ENCODE data around the gene CASP1.

DNA sequence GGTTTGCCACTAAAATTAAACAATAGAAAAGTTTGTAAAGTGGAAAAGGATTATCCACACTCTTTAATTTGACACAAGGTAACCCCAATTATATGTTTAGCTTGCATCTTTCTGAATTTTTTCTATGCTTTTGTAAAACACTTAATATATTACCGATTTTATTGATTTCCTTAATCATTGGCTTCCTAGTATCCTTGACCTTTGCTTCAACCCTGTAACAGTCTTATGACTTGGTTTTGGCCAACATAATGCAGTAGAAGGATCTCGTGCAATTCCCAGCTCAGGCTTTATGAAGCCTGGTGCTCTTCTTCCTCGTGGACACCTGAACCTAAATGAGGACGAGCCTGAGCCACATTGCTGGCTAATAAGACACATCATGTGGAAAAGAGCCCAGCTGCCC is 43.0 kb downstream of the CASP1 start:
- TF ChIP-seq, protein P1, sequence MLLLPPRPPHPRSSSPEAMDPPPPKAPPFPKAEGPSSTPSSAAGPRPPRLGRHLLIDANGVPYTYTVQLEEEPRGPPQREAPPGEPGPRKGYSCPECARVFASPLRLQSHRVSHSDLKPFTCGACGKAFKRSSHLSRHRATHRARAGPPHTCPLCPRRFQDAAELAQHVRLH (tag by site-specific recombination; IDR thresholded peaks at IDR 0.05): no peak
- TF ChIP-seq, protein P2, sequence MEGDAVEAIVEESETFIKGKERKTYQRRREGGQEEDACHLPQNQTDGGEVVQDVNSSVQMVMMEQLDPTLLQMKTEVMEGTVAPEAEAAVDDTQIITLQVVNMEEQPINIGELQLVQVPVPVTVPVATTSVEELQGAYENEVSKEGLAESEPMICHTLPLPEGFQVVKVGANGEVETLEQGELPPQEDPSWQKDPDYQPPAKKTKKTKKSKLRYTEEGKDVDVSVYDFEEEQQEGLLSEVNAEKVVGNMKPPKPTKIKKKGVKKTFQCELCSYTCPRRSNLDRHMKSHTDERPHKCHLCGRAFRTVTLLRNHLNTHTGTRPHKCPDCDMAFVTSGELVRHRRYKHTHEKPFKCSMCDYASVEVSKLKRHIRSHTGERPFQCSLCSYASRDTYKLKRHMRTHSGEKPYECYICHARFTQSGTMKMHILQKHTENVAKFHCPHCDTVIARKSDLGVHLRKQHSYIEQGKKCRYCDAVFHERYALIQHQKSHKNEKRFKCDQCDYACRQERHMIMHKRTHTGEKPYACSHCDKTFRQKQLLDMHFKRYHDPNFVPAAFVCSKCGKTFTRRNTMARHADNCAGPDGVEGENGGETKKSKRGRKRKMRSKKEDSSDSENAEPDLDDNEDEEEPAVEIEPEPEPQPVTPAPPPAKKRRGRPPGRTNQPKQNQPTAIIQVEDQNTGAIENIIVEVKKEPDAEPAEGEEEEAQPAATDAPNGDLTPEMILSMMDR (tag by site-specific recombination; IDR thresholded peaks at IDR 0.05): no peak
- TF ChIP-seq, protein P3, sequence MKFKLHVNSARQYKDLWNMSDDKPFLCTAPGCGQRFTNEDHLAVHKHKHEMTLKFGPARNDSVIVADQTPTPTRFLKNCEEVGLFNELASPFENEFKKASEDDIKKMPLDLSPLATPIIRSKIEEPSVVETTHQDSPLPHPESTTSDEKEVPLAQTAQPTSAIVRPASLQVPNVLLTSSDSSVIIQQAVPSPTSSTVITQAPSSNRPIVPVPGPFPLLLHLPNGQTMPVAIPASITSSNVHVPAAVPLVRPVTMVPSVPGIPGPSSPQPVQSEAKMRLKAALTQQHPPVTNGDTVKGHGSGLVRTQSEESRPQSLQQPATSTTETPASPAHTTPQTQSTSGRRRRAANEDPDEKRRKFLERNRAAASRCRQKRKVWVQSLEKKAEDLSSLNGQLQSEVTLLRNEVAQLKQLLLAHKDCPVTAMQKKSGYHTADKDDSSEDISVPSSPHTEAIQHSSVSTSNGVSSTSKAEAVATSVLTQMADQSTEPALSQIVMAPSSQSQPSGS (tag by site-specific recombination; IDR thresholded peaks at IDR 0.05; ENCODE audit: low read depth): no peak
- TF ChIP-seq YY2 (tag by site-specific recombination; IDR thresholded peaks at IDR 0.05) (no peak), ZNF140 (tag by site-specific recombination; IDR thresholded peaks at IDR 0.05) (no peak), KLF8 (tag by site-specific recombination; IDR thresholded peaks at IDR 0.05) (no peak), BCL11A (tag by site-specific recombination; IDR thresholded peaks at IDR 0.05; ENCODE audit: low read depth) (no peak), ZNF510 (tag by site-specific recombination; IDR thresholded peaks at IDR 0.05; ENCODE audit: insufficient replicate concordance) (no peak), GLI4 (tag by site-specific recombination; IDR thresholded peaks at IDR 0.05) (no peak), TCF7L2 (IDR thresholded peaks at IDR 0.05; ENCODE audit: borderline replicate concordance, low read depth, low read length) (no peak), RBAK (tag by site-specific recombination; IDR thresholded peaks at IDR 0.05) (no peak)
- TF ChIP-seq, protein P4, sequence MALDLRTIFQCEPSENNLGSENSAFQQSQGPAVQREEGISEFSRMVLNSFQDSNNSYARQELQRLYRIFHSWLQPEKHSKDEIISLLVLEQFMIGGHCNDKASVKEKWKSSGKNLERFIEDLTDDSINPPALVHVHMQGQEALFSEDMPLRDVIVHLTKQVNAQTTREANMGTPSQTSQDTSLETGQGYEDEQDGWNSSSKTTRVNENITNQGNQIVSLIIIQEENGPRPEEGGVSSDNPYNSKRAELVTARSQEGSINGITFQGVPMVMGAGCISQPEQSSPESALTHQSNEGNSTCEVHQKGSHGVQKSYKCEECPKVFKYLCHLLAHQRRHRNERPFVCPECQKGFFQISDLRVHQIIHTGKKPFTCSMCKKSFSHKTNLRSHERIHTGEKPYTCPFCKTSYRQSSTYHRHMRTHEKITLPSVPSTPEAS (tag by site-specific recombination; IDR thresholded peaks at IDR 0.05): no peak
- TF ChIP-seq, protein P5, sequence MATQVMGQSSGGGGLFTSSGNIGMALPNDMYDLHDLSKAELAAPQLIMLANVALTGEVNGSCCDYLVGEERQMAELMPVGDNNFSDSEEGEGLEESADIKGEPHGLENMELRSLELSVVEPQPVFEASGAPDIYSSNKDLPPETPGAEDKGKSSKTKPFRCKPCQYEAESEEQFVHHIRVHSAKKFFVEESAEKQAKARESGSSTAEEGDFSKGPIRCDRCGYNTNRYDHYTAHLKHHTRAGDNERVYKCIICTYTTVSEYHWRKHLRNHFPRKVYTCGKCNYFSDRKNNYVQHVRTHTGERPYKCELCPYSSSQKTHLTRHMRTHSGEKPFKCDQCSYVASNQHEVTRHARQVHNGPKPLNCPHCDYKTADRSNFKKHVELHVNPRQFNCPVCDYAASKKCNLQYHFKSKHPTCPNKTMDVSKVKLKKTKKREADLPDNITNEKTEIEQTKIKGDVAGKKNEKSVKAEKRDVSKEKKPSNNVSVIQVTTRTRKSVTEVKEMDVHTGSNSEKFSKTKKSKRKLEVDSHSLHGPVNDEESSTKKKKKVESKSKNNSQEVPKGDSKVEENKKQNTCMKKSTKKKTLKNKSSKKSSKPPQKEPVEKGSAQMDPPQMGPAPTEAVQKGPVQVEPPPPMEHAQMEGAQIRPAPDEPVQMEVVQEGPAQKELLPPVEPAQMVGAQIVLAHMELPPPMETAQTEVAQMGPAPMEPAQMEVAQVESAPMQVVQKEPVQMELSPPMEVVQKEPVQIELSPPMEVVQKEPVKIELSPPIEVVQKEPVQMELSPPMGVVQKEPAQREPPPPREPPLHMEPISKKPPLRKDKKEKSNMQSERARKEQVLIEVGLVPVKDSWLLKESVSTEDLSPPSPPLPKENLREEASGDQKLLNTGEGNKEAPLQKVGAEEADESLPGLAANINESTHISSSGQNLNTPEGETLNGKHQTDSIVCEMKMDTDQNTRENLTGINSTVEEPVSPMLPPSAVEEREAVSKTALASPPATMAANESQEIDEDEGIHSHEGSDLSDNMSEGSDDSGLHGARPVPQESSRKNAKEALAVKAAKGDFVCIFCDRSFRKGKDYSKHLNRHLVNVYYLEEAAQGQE (tag by site-specific recombination; IDR thresholded peaks at IDR 0.05): no peak
- TF ChIP-seq, protein P6, sequence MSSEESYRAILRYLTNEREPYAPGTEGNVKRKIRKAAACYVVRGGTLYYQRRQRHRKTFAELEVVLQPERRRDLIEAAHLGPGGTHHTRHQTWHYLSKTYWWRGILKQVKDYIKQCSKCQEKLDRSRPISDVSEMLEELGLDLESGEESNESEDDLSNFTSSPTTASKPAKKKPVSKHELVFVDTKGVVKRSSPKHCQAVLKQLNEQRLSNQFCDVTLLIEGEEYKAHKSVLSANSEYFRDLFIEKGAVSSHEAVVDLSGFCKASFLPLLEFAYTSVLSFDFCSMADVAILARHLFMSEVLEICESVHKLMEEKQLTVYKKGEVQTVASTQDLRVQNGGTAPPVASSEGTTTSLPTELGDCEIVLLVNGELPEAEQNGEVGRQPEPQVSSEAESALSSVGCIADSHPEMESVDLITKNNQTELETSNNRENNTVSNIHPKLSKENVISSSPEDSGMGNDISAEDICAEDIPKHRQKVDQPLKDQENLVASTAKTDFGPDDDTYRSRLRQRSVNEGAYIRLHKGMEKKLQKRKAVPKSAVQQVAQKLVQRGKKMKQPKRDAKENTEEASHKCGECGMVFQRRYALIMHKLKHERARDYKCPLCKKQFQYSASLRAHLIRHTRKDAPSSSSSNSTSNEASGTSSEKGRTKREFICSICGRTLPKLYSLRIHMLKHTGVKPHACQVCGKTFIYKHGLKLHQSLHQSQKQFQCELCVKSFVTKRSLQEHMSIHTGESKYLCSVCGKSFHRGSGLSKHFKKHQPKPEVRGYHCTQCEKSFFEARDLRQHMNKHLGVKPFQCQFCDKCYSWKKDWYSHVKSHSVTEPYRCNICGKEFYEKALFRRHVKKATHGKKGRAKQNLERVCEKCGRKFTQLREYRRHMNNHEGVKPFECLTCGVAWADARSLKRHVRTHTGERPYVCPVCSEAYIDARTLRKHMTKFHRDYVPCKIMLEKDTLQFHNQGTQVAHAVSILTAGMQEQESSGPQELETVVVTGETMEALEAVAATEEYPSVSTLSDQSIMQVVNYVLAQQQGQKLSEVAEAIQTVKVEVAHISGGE (tag by site-specific recombination; conservative IDR thresholded peaks at IDR 0.05; ENCODE audit: low read depth): no peak

All from HEK293 (cell line).